ENCODE results near the gene CCDC33.

Gene CCDC33

DNA sequence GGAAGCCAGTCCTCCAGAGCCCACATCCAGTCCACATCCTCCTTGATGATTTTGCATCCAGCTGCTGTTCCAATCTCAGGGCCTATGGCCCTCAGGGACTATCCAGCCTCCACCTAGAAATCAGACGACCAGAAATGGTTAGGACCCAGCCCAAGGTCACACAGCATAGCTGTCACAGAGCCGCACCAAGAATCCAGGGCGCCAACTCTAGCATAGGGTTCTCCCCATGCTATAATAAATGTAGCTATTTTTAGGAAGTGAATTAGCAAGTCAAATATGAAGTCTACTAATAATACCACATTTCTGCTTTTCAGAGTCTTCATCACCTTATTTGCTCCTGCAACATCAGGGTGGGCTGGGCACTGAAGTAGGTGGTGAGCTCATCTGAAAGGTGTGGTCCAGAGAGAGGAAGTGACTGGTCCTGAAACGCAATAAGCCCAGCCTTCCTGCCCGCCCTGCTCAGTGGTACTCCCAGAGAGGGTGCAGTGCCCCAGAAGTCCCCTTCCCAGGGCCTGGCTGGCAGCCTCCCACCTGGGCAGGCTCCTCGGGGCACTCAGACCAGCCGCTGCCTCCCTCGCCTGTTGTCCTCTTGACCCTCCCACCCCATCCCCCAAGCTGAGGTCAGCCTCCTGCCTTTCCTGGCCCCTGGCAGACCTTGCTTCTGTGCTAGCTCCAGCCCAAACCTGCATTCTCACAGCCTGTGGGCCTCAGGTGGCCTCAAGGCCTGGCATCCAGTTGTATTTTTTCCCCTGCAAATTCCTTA, 148.9 kb downstream of the CCDC33 start:
- DNase-seq: peak in 1 of 2 donors; percentile 32

DNA sequence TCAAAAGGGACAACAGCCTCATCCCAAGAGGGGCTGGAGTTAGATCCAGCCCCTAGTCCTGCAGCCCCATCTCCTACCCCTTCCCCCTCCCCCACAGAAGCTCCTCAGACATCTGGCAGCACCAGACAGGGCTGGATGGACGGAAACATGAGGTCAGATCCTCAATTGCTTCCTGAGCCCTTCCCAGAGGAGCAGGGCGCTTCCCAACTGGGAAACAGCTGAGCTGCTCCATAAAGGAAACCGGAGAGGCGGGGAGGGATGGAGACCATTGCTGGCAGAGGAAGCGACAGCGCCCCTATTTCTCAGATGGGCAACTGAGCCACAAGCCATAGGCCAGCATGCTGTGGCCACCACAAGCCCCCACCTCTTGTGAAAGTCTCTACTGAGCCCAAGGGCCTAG, 149.6 kb downstream of the CCDC33 start:
- DNase-seq: no peak
